ENCODE results near the gene LZTS3. TPM values are rescaled to one million over a fixed set of nuclear protein-coding genes. Genes with fewer than 3 reads are reported as not detected.

The LZTS3 gene
- total and polyA plus RNA-seq, 10 donors, result 0.64 to 5.5 (median 1.8) TPM

DNA sequence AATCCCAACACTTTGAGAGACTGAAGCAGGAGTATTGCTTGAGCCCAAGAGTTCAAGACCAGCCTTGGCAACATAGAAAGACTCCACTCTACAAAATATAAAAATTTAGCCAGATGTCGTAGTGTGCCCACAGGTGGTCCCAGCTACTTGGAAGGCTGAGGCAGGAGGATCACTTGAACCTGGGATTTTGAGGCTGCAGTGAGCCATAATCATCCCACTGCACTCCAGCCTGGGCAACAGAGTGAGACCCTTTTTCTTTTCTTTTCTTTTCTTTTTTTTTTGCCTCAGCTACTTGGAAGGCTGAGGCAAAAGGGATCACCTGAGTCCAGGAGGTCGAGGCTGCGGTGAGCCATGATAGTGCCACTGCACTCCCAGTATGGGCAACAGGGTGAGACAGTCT is 31.6 kb downstream of the LZTS3 start:
- no peak overlapping the region for H3K4me3 ChIP-seq
- peaks cover 0 to 8% (median 0%) of the 10 kb centered on the region in 8 donors for H3K9me3 ChIP-seq
- intact Hi-C loops (cut with DNase I; ENCODE audit: low total_unique reads), result no loop called here
- H3K4me1 ChIP-seq, result peaks cover 0 to 1% (median 0%) of the 10 kb centered on the region in 6 donors
- H3K36me3 ChIP-seq, result peaks cover 0 to 49% (median 4%) of the 10 kb centered on the region in 6 donors
- TF ChIP-seq, protein P1, sequence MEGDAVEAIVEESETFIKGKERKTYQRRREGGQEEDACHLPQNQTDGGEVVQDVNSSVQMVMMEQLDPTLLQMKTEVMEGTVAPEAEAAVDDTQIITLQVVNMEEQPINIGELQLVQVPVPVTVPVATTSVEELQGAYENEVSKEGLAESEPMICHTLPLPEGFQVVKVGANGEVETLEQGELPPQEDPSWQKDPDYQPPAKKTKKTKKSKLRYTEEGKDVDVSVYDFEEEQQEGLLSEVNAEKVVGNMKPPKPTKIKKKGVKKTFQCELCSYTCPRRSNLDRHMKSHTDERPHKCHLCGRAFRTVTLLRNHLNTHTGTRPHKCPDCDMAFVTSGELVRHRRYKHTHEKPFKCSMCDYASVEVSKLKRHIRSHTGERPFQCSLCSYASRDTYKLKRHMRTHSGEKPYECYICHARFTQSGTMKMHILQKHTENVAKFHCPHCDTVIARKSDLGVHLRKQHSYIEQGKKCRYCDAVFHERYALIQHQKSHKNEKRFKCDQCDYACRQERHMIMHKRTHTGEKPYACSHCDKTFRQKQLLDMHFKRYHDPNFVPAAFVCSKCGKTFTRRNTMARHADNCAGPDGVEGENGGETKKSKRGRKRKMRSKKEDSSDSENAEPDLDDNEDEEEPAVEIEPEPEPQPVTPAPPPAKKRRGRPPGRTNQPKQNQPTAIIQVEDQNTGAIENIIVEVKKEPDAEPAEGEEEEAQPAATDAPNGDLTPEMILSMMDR (IDR thresholded peaks at IDR 0.05 in 8 of 11, conservative IDR thresholded peaks at IDR 0.05 in 3 of 11), result no peak
- TF ChIP-seq POLR2A (IDR thresholded peaks at IDR 0.05) (no peak), POLR2AphosphoS5 (IDR thresholded peaks at IDR 0.05) (no peak)
- H3K27me3 ChIP-seq (replicated peaks in 1 of 7), result no peaks in the 10 kb centered on the region
- 94 to 99% (median 98%) methylated on average over 3 of the region's 3 CpGs for WGBS, 5 donors
- H3K27ac ChIP-seq, result no peak overlapping the region
- no peak for DNase-seq

DNA sequence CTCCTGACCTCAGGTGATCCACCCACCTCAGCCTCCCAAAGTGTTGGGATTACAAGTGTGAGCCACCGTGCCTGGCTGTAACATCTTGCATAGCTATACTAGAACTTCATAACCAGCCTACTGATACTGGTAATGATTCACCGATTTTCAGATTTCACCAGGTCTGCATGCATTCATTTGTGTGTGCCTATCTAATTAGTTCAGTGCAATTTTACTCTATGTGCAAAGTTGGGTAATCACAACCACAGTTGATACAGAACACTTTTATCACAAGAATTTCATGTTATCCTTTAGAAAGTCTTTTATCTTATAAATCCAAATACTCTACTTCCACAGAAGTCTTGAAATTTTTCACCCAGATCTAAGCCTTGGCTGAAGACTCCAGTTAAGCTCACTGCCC is 35.9 kb downstream of the LZTS3 start:
- H3K27me3 ChIP-seq (replicated peaks in 1 of 7), result no peaks in the 10 kb centered on the region
- intact Hi-C loops (cut with DNase I; ENCODE audit: low total_unique reads), result no loop called here
- H3K4me1 ChIP-seq, result peaks cover 0 to 5% (median 0%) of the 10 kb centered on the region in 6 donors
- no peak for TF ChIP-seq POLR2A (IDR thresholded peaks at IDR 0.05)
- no peak for TF ChIP-seq POLR2AphosphoS5 (IDR thresholded peaks at IDR 0.05)
- TF ChIP-seq, protein P1 (IDR thresholded peaks at IDR 0.05 in 8 of 11, conservative IDR thresholded peaks at IDR 0.05 in 3 of 11), result no peak
- H3K36me3 ChIP-seq, result peaks cover 0 to 28% (median 0%) of the 10 kb centered on the region in 6 donors
- H3K9me3 ChIP-seq, result no peaks in the 10 kb centered on the region
- DNase-seq, result no peak
- 93 to 95% (median 94%) methylated on average over 2 of the region's 2 CpGs for WGBS, 5 donors
- H3K27ac ChIP-seq, result no peak overlapping the region
- H3K4me3 ChIP-seq, result no peak overlapping the region

DNA sequence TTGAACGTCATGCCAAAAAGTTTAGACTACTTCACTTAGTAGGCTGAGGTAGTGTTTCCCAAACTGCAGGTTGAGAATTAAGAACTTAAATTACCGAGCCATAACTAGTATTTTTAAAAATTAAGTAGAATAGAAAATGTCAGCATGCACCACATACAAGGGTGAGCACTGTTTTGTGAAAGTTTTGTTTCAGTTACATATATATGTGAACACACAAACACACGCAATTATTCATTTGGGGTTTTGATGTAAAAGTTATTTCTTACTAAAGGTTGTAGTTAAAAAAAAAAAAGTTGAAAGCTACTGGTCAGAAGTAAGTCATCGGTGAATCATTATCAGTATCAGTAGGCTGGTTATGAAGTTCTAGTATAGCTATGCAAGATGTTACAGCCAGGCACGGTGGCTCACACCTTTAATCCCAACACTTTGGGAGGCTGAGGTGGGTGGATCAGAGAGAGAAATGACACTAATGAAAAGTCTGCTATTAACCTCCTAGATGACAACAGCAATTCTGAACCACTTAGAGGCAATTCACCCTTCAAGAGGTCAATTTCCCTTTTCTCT is 37.8 kb downstream of the LZTS3 start:
- TF ChIP-seq, protein P1 (IDR thresholded peaks at IDR 0.05 in 8 of 11, conservative IDR thresholded peaks at IDR 0.05 in 3 of 11), result no peak
- TF ChIP-seq POLR2A (IDR thresholded peaks at IDR 0.05) (no peak), POLR2AphosphoS5 (IDR thresholded peaks at IDR 0.05) (no peak)
- WGBS, 5 donors, result 80 to 90% (median 86%) methylated on average over 5 of the region's 5 CpGs
- Histone ChIP-seq H3K36me3 (peaks cover 0 to 33% (median 0%) of the 10 kb centered on the region in 6 donors), H3K4me3 (no peak overlapping the region), H3K9me3 (no peaks in the 10 kb centered on the region), H3K27me3 (replicated peaks in 1 of 7) (no peaks in the 10 kb centered on the region), H3K27ac (no peak overlapping the region), H3K4me1 (peaks cover 0 to 5% (median 0%) of the 10 kb centered on the region in 6 donors)
- DNase-seq, result no peak
- intact Hi-C loops (cut with DNase I; ENCODE audit: low total_unique reads), result no loop called here

DNA sequence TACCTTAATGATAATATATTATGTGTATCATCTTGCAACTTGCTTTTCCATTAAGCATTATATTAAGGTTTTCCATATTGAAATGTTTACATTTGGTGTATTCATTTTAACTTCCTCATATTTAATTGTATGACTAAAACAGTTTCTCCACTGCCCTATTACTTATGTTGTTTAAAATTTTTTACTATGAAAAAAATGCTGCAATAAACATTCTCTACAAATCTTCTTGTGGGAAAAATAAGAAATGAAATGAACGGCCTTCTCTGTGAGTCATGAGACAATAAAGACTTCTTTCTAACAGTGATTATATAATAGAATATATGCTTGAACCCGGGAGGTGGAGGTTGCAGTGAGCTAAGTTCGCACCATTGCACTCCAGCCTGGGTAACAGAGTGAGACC is 39.2 kb downstream of the LZTS3 start:
- no peak for TF ChIP-seq POLR2A (IDR thresholded peaks at IDR 0.05)
- no peak for TF ChIP-seq POLR2AphosphoS5 (IDR thresholded peaks at IDR 0.05)
- TF ChIP-seq, protein P1 (IDR thresholded peaks at IDR 0.05 in 8 of 11, conservative IDR thresholded peaks at IDR 0.05 in 3 of 11), result no peak
- H3K4me1 ChIP-seq, result peaks cover 0 to 5% (median 0%) of the 10 kb centered on the region in 6 donors

More for the DNA sequence above, 39.2 kb downstream of the LZTS3 start:
- Histone ChIP-seq H3K27ac (no peak overlapping the region), H3K36me3 (peaks cover 0 to 33% (median 0%) of the 10 kb centered on the region in 6 donors), H3K4me3 (no peak overlapping the region), H3K27me3 (replicated peaks in 1 of 7) (no peaks in the 10 kb centered on the region), H3K9me3 (no peaks in the 10 kb centered on the region)
- 89 to 97% (median 94%) methylated on average over 3 of the region's 3 CpGs for WGBS, 5 donors
- no peak for DNase-seq
- intact Hi-C loops (cut with DNase I; ENCODE audit: low total_unique reads), result no loop called here

All from spleen (tissue), 11 donors.